ENCODE data around the gene VDR.

The VDR gene

DNA sequence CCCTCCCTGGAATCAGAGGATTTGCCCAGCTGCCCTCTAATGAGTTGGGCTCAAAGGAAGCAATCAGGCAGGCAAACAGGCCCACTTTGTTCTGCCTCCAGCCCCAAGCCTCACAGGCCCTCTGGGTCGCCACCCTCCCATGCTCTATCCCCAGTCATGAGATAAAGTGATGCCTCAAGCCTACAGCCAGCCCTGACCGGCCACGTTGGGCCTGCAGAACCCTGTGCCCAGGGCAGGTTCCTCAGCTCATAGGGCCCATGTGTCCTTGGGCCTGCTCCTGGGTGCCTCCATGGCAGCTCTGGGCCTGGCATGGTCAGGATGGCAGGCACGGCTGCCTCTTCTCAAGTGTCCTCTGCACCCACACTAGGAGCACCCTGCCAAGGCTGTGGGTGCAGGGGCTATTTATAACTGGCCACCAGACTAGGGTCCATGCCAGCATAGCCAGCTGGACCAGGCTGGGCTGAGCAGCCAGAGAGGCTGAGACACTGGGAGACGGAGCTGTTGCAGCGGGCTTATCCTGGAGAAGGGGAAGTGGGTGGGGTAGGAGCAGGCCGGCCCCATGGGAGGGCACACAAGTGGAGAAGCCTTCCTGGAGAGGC is 105.3 kb downstream of the VDR start:
- H3K9me3 ChIP-seq (ENCODE audit: insufficient read depth, low read length, severe bottlenecking) = no peaks in the 10 kb centered on the region
- H3K4me1 ChIP-seq (ENCODE audit: insufficient read depth, low read length) = no peaks in the 10 kb centered on the region
- H3K9ac ChIP-seq (ENCODE audit: low read depth, low read length) = no peak overlapping the region
- H3K36me3 ChIP-seq (ENCODE audit: insufficient read depth, low read length) = no peaks in the 10 kb centered on the region
- no peak overlapping the region for H2AFZ ChIP-seq (ENCODE audit: low read depth, low read length)
- H3K4me3 ChIP-seq (ENCODE audit: low read depth in 1 of 2, low read length in 2 of 2) = no peak overlapping the region
- H3K27me3 ChIP-seq (ENCODE audit: insufficient read depth, low read length, poor library complexity) = no peaks in the 10 kb centered on the region
- H3K79me2 ChIP-seq (ENCODE audit: insufficient read depth, low read length) = no peaks in the 10 kb centered on the region
- peaks cover 25% of the 10 kb centered on the region for H4K20me1 ChIP-seq (ENCODE audit: insufficient read depth, low read length)
- no peak overlapping the region for H3K4me2 ChIP-seq (ENCODE audit: insufficient read depth, low read length)
- ATAC-seq (ENCODE audit: insufficient read depth, low read depth) (no peak), DNase-seq (no peak)
- TF ChIP-seq EZH2 (IDR thresholded peaks at IDR 0.05; ENCODE audit: borderline replicate concordance, low read depth, low read length, severe bottlenecking) = no peak
- H3K27ac ChIP-seq (ENCODE audit: low read length) = no peak overlapping the region

GRCh38 chr12:47798382-47798948 is 106.3 kb downstream of the VDR start:
- Histone ChIP-seq H3K27me3 (ENCODE audit: insufficient read depth, low read length, poor library complexity) (no peaks in the 10 kb centered on the region), H3K36me3 (ENCODE audit: insufficient read depth, low read length) (no peaks in the 10 kb centered on the region), H3K4me3 (ENCODE audit: low read depth in 1 of 2, low read length in 2 of 2) (no peak overlapping the region), H3K79me2 (ENCODE audit: insufficient read depth, low read length) (no peaks in the 10 kb centered on the region), H2AFZ (ENCODE audit: low read depth, low read length) (no peak overlapping the region), H3K9me3 (ENCODE audit: insufficient read depth, low read length, severe bottlenecking) (no peaks in the 10 kb centered on the region), H3K9ac (ENCODE audit: low read depth, low read length) (no peak overlapping the region), H3K27ac (ENCODE audit: low read length) (no peak overlapping the region), H3K4me2 (ENCODE audit: insufficient read depth, low read length) (no peak overlapping the region), H3K4me1 (ENCODE audit: insufficient read depth, low read length) (no peaks in the 10 kb centered on the region), H4K20me1 (ENCODE audit: insufficient read depth, low read length) (peaks cover 16% of the 10 kb centered on the region)
- DNase-seq (no peak), ATAC-seq (ENCODE audit: insufficient read depth, low read depth) (no peak)
- TF ChIP-seq EZH2 (IDR thresholded peaks at IDR 0.05; ENCODE audit: borderline replicate concordance, low read depth, low read length, severe bottlenecking) = no peak
- no peak for TF ChIP-seq CTCF (IDR thresholded peaks at IDR 0.05; ENCODE audit: borderline replicate concordance, extremely low read depth, low read length, poor library complexity, severe bottlenecking)

DNA sequence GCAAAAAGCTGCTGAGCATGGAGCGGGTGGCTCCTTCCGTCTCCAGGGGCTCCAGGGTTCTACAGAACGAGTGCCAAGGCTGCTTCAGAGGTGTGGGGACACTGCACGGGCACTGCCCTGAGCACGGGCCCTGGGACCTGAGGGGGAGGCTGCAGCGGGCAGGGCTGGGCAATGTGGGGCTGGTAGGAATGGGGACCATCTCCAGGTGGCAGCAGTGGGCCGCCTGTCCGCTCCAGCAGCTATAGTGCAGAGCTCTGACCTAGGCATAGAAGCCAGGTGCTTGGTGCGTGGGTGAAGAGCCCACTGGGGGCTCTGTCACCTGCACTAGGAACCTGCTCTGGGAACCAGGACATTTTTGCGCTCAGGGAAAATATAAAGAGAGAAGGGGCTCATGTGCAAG is 107.4 kb downstream of the VDR start:
- peak; percentile 81 for ATAC-seq (ENCODE audit: insufficient read depth, low read depth)
- H3K9me3 ChIP-seq (ENCODE audit: insufficient read depth, low read length, severe bottlenecking) = no peaks in the 10 kb centered on the region
- no peaks in the 10 kb centered on the region for H3K79me2 ChIP-seq (ENCODE audit: insufficient read depth, low read length)
- no peak overlapping the region for H3K27ac ChIP-seq (ENCODE audit: low read length)
- no peak for TF ChIP-seq EZH2 (IDR thresholded peaks at IDR 0.05; ENCODE audit: borderline replicate concordance, low read depth, low read length, severe bottlenecking)
- TF ChIP-seq CTCF (IDR thresholded peaks at IDR 0.05; ENCODE audit: borderline replicate concordance, extremely low read depth, low read length, poor library complexity, severe bottlenecking) = peak; percentile 64
- no peaks in the 10 kb centered on the region for H3K4me1 ChIP-seq (ENCODE audit: insufficient read depth, low read length)
- H3K9ac ChIP-seq (ENCODE audit: low read depth, low read length) = no peak overlapping the region
- H3K4me2 ChIP-seq (ENCODE audit: insufficient read depth, low read length) = no peak overlapping the region
- peaks cover 11% of the 10 kb centered on the region; the same call in 1 of the 2 replicates for H4K20me1 ChIP-seq (ENCODE audit: insufficient read depth, low read length)
- no peaks in the 10 kb centered on the region for H3K36me3 ChIP-seq (ENCODE audit: insufficient read depth, low read length)
- no peak overlapping the region for H3K4me3 ChIP-seq (ENCODE audit: low read depth in 1 of 2, low read length in 2 of 2)
- H2AFZ ChIP-seq (ENCODE audit: low read depth, low read length) = no peak overlapping the region
- H3K27me3 ChIP-seq (ENCODE audit: insufficient read depth, low read length, poor library complexity) = no peaks in the 10 kb centered on the region
- DNase-seq = peak; percentile 45

- Histone ChIP-seq H4K20me1 (ENCODE audit: insufficient read depth, low read length) (no peaks in the 10 kb centered on the region), H3K4me1 (ENCODE audit: insufficient read depth, low read length) (no peaks in the 10 kb centered on the region), H3K27me3 (ENCODE audit: insufficient read depth, low read length, poor library complexity) (no peaks in the 10 kb centered on the region), H2AFZ (ENCODE audit: low read depth, low read length) (no peak overlapping the region), H3K4me2 (ENCODE audit: insufficient read depth, low read length) (no peak overlapping the region), H3K79me2 (ENCODE audit: insufficient read depth, low read length) (no peaks in the 10 kb centered on the region), H3K9me3 (ENCODE audit: insufficient read depth, low read length, severe bottlenecking) (no peaks in the 10 kb centered on the region), H3K4me3 (ENCODE audit: low read depth in 1 of 2, low read length in 2 of 2) (no peak overlapping the region), H3K9ac (ENCODE audit: low read depth, low read length) (no peak overlapping the region), H3K27ac (ENCODE audit: low read length) (no peak overlapping the region), H3K36me3 (ENCODE audit: insufficient read depth, low read length) (no peaks in the 10 kb centered on the region)
- TF ChIP-seq EZH2 (IDR thresholded peaks at IDR 0.05; ENCODE audit: borderline replicate concordance, low read depth, low read length, severe bottlenecking) (no peak), CTCF (IDR thresholded peaks at IDR 0.05; ENCODE audit: borderline replicate concordance, extremely low read depth, low read length, poor library complexity, severe bottlenecking) (no peak)
- no peak for ATAC-seq (ENCODE audit: insufficient read depth, low read depth)
- DNase-seq = no peak
These were observed 108.9 kb downstream of the VDR start for GRCh38 chr12:47795814-47796411.

Measured in DND-41 (cell line).